Activated CD4-positive, alpha-beta memory T cell treated with anti-CD3 and anti-CD28 coated beads, Interleukin-2, amount 10 ng/mL, durations not matched to agents 7 days and 5 days (primary cell): ENCODE results near the gene PIAS4. TPM values are rescaled to one million over a fixed set of nuclear protein-coding genes. Genes with fewer than 3 reads are reported as not detected.
"Not testable (repeated sequence)": the region's sequence is repeated elsewhere in the genome, so short reads cannot be mapped to it uniquely, and the experiment has no call there.

Source experiments
- CTCF ChIA-PET: fragments of 350-600 bp; sonication (Branson Sonifier 250); formaldehyde crosslinking; loops from one replicate; lab custom pipeline; 2021; ENCODE audit warnings: antibody characterized with exemption, inconsistent platforms; lab: Charles Lee
- POLR2A ChIA-PET: fragments of 350-600 bp; sonication (Branson Sonifier 250); formaldehyde crosslinking; loops from one replicate; lab custom pipeline; 2021; ENCODE audit warnings: antibody characterized with exemption; lab: Charles Lee
- DNase-seq: peaks from one replicate; pipeline ENCODE4 v3.0.0-alpha.2; 2020
- H3K27ac Mint-ChIP-seq: one replicate; pipeline ENCODE4 v1.8.0; 2021; ENCODE audit warnings: mild to moderate bottlenecking, mixed read lengths
- H3K27me3 Mint-ChIP-seq: one replicate; pipeline ENCODE4 v1.8.0; 2021; ENCODE audit warnings: mixed read lengths
- H3K36me3 Mint-ChIP-seq: one replicate; pipeline ENCODE4 v1.8.0; 2021; ENCODE audit warnings: low read depth, mixed read lengths
- H3K4me1 Mint-ChIP-seq: one replicate; pipeline ENCODE4 v1.8.0; 2021; ENCODE audit warnings: mixed read lengths
- H3K4me3 Mint-ChIP-seq: one replicate; pipeline ENCODE4 v1.8.0; 2021; ENCODE audit warnings: mild to moderate bottlenecking, mixed read lengths
- H3K9me3 Mint-ChIP-seq: one replicate; pipeline ENCODE4 v1.8.0; 2021; ENCODE audit warnings: mixed read lengths
- total RNA-seq, 2 experiments: library from RNA; stranded (reverse); gene quantifications; one replicate each; pipeline ENCODE4 v1.2.3, GENCODE V29; 2021

PIAS4 gene
- total RNA-seq, 2 experiments from 2014 or later = 28.6 to 33.2 TPM

GRCh38 chr19:3986260-3987041 lies 21.1 kb upstream of the PIAS4 start:
- Mint-ChIP-seq H3K9me3 (no peaks in the 10 kb centered on the region), H3K27me3 (no peaks in the 10 kb centered on the region), H3K27ac (peak overlapping the region; percentile 95), H3K36me3 (peaks cover 38% of the 10 kb centered on the region), H3K4me3 (peak overlapping the region; percentile 93), H3K4me1 (peaks cover 56% of the 10 kb centered on the region)
- CTCF ChIA-PET = interaction anchor here (0.9 to 2.3 kb wide), 11 partner anchors 11 to 216 kb away, joined by 3 to 29 read pairs (median 6); partner anchors contain the start of genes DAPK3 and PIAS4
- peak; percentile 71 for DNase-seq
- POLR2A ChIA-PET = interaction anchor here (0.5 to 8.5 kb wide), 9 partner anchors 16 to 261 kb away, joined by 3 to 122 read pairs (median 6); partner anchors contain the start of genes DAPK3, PIAS4 and YJU2

GRCh38 chr19:3987619-3988371 lies 19.7 kb upstream of the PIAS4 start:
- ChIA-PET POLR2A (interaction anchor here (0.6 to 2.0 kb wide), 11 partner anchors 11 to 483 kb away, joined by 3 to 16 read pairs (median 3); partner anchors contain the start of genes CHAF1A, DAPK3, PIAS4 and YJU2), CTCF (interaction anchor here (0.6 to 2.7 kb wide), 40 partner anchors 9 to 1927 kb away, joined by 3 to 48 read pairs (median 4); partner anchors contain the start of genes CREB3L3, DAPK3, MRPL54 and PIAS4)
- peak; percentile 92 for DNase-seq
- peaks cover 44% of the 10 kb centered on the region for H3K4me1 Mint-ChIP-seq
- H3K27me3 Mint-ChIP-seq = no peaks in the 10 kb centered on the region
- H3K9me3 Mint-ChIP-seq = no peaks in the 10 kb centered on the region
- peak overlapping the region; percentile 83 for H3K27ac Mint-ChIP-seq
- peak overlapping the region; percentile 93 for H3K4me3 Mint-ChIP-seq
- peaks cover 25% of the 10 kb centered on the region for H3K36me3 Mint-ChIP-seq

- no peak for DNase-seq
- no peaks in the 10 kb centered on the region for H3K36me3 Mint-ChIP-seq
- no peaks in the 10 kb centered on the region for H3K9me3 Mint-ChIP-seq
- peak overlapping the region; percentile 40 for H3K27ac Mint-ChIP-seq
- H3K4me1 Mint-ChIP-seq = peaks cover 27% of the 10 kb centered on the region
- CTCF ChIA-PET = interaction anchor here (0.6 to 2.5 kb wide), 8 partner anchors 9 to 686 kb away, joined by 3 to 13 read pairs (median 4); partner anchors contain the start of genes MRPL54 and PIAS4
- POLR2A ChIA-PET = interaction anchor here (0.8 to 1.2 kb wide), 4 partner anchors 14 to 31 kb away, joined by 3 to 4 read pairs (median 4); partner anchors contain the start of gene DAPK3
- no peak overlapping the region for H3K4me3 Mint-ChIP-seq
- no peaks in the 10 kb centered on the region for H3K27me3 Mint-ChIP-seq
Observed at GRCh38 chr19:3990815-3991117, 16.8 kb upstream of the PIAS4 start.

- ChIA-PET POLR2A (no interaction called here), CTCF (no interaction called here)
- Mint-ChIP-seq H3K4me3 (no peak overlapping the region), H3K9me3 (no peaks in the 10 kb centered on the region), H3K27ac (no peak overlapping the region), H3K27me3 (no peaks in the 10 kb centered on the region), H3K4me1 (peaks cover 9% of the 10 kb centered on the region), H3K36me3 (no peaks in the 10 kb centered on the region)
- no peak for DNase-seq
Observed at GRCh38 chr19:3995607-3996006, 11.9 kb upstream of the PIAS4 start.

- H3K4me3 Mint-ChIP-seq, POLR2A ChIA-PET, H3K27ac Mint-ChIP-seq, H3K36me3 Mint-ChIP-seq, DNase-seq, H3K27me3 Mint-ChIP-seq, H3K9me3 Mint-ChIP-seq, H3K4me1 Mint-ChIP-seq: not testable (repeated sequence)
- CTCF ChIA-PET = interaction anchor here (1.0 kb wide), 1 partner anchor 8 kb away, joined by 3 read pairs; no protein-coding TSS in a partner anchor
Observed at GRCh38 chr19:3998667-3999412, 8.7 kb upstream of the PIAS4 start.

- DNase-seq, H3K9me3 Mint-ChIP-seq, H3K27ac Mint-ChIP-seq, H3K36me3 Mint-ChIP-seq, H3K27me3 Mint-ChIP-seq, H3K4me3 Mint-ChIP-seq, H3K4me1 Mint-ChIP-seq: not testable (repeated sequence)
- CTCF ChIA-PET = interaction anchor here (0.7 to 1.4 kb wide), 2 partner anchors 13 to 297 kb away, joined by 3 to 7 read pairs; no protein-coding TSS in a partner anchor
- POLR2A ChIA-PET = interaction anchor here (0.9 kb wide), 1 partner anchor 15 kb away, joined by 4 read pairs; the partner anchor contains the start of gene EEF2
Observed at GRCh38 chr19:4000798-4001197, 6.7 kb upstream of the PIAS4 start.

- Mint-ChIP-seq H3K4me3 (peak overlapping the region; percentile 44), H3K4me1 (peaks cover 26% of the 10 kb centered on the region)
- not testable (repeated sequence) for H3K27ac Mint-ChIP-seq, H3K36me3 Mint-ChIP-seq, H3K9me3 Mint-ChIP-seq, DNase-seq, H3K27me3 Mint-ChIP-seq
- ChIA-PET CTCF (interaction anchor here (0.7 to 3.5 kb wide), 2 partner anchors 17 to 20 kb away, joined by 4 to 48 read pairs; partner anchors contain the start of gene EEF2), POLR2A (interaction anchor here (0.7 to 1.7 kb wide), 2 partner anchors 15 to 20 kb away, joined by 3 to 4 read pairs; partner anchors contain the start of gene EEF2)
Observed at GRCh38 chr19:4005436-4005835, 2.1 kb upstream of the PIAS4 start.

- CTCF ChIA-PET = interaction anchor here (1.6 to 3.5 kb wide), 5 partner anchors 18 to 132 kb away, joined by 7 to 48 read pairs (median 10); partner anchors contain the start of gene EEF2
- DNase-seq = peak; percentile 30
- Mint-ChIP-seq H3K9me3 (no peaks in the 10 kb centered on the region), H3K4me1 (peaks cover 32% of the 10 kb centered on the region), H3K27me3 (no peaks in the 10 kb centered on the region), H3K36me3 (peaks cover 6% of the 10 kb centered on the region), H3K4me3 (peak overlapping the region; percentile 85), H3K27ac (peak overlapping the region; percentile 41)
- POLR2A ChIA-PET = interaction anchor here (0.6 to 2.8 kb wide), 10 partner anchors 15 to 463 kb away, joined by 3 to 40 read pairs (median 6); partner anchors contain the start of genes DAPK3, EEF2 and YJU2
Observed at GRCh38 chr19:4007836-4008539, 452 bp downstream of the PIAS4 start.

GRCh38 chr19:4009990-4010807 lies 2.7 kb downstream of the PIAS4 start:
- Mint-ChIP-seq H3K27ac (no peak overlapping the region), H3K27me3 (no peaks in the 10 kb centered on the region), H3K9me3 (no peaks in the 10 kb centered on the region), H3K4me1 (peaks cover 32% of the 10 kb centered on the region), H3K36me3 (peaks cover 9% of the 10 kb centered on the region), H3K4me3 (no peak overlapping the region)
- ChIA-PET POLR2A (interaction anchor here (1.4 kb wide), 1 partner anchor 25 kb away, joined by 4 read pairs; the partner anchor contains the start of gene EEF2), CTCF (interaction anchor here (1.7 kb wide), 1 partner anchor 25 kb away, joined by 8 read pairs; the partner anchor contains the start of gene EEF2)
- DNase-seq = no peak

GRCh38 chr19:4010808-4011110 lies 3.2 kb downstream of the PIAS4 start:
- Mint-ChIP-seq H3K4me3 (no peak overlapping the region), H3K9me3 (no peaks in the 10 kb centered on the region), H3K36me3 (peaks cover 9% of the 10 kb centered on the region), H3K27ac (no peak overlapping the region), H3K27me3 (no peaks in the 10 kb centered on the region), H3K4me1 (peaks cover 32% of the 10 kb centered on the region)
- POLR2A ChIA-PET = no interaction called here
- no peak for DNase-seq
- CTCF ChIA-PET = no interaction called here

- CTCF ChIA-PET = interaction anchor here (1.3 kb wide), 1 partner anchor 24 kb away, joined by 3 read pairs; no protein-coding TSS in a partner anchor
- DNase-seq, H3K9me3 Mint-ChIP-seq, H3K27ac Mint-ChIP-seq, H3K4me3 Mint-ChIP-seq, POLR2A ChIA-PET, H3K36me3 Mint-ChIP-seq, H3K27me3 Mint-ChIP-seq: not testable (repeated sequence)
- H3K4me1 Mint-ChIP-seq = peaks cover 26% of the 10 kb centered on the region
Observed at GRCh38 chr19:4011430-4011829, 3.9 kb downstream of the PIAS4 start.
